HCT116 (cell line): Measurements from ENCODE around the gene LRCH1. TPM values are rescaled to one million over a fixed set of nuclear protein-coding genes. Genes with fewer than 3 reads are reported as not detected.

ENCODE experiments used
- EZH2phosphoT487 ChIP-seq: fragments of 200-600 bp; IDR thresholded peaks from 2 replicates; pipeline ENCODE4 v1.6.1; 2018; ENCODE audit warnings: antibody characterized with exemption, borderline replicate concordance
- FOSL1 ChIP-seq: IDR thresholded peaks from 2 replicates; pipeline ENCODE4 v1.6.1; 2012; ENCODE audit warnings: low read depth
- MAX ChIP-seq: IDR thresholded peaks from 2 replicates; pipeline ENCODE4 v1.6.1; 2012
- POLR2A ChIP-seq: IDR thresholded peaks from 2 replicates; pipeline ENCODE4 v1.7.0; 2011; ENCODE audit warnings: borderline replicate concordance; ENCODE audit not compliant: insufficient read depth, insufficient read length; ENCODE audit errors: extremely low read depth
- REST ChIP-seq: IDR thresholded peaks from 2 replicates; pipeline ENCODE4 v1.6.1; 2012; ENCODE audit warnings: low read depth
- SIN3A ChIP-seq: IDR thresholded peaks from 2 replicates; pipeline ENCODE4 v1.6.1; 2012; ENCODE audit warnings: low read depth
- SP1 ChIP-seq: IDR thresholded peaks from 2 replicates; pipeline ENCODE4 v1.6.1; 2012; ENCODE audit warnings: low read depth
- ZBTB33 ChIP-seq: IDR thresholded peaks from 2 replicates; pipeline ENCODE4 v1.6.1; 2011; ENCODE audit warnings: mild to moderate bottlenecking, low read length, moderate library complexity; ENCODE audit not compliant: insufficient replicate concordance; ENCODE audit errors: extremely low read depth
- total RNA-seq: library from RNA; stranded (reverse); gene quantifications from one replicate; pipeline ENCODE4 v1.2.1, GENCODE V29; 2021; ENCODE audit not compliant: unreplicated experiment

LRCH1 gene
- total RNA-seq, 1 experiment from 2014 or later, result 15.6 TPM

- TF ChIP-seq REST (no peak), POLR2A (no peak), SIN3A (no peak), EZH2phosphoT487 (no peak), MAX (no peak), ZBTB33 (no peak), SP1 (no peak), FOSL1 (no peak)
Measured at GRCh38 chr13:46621792-46622629, 69.0 kb downstream of the LRCH1 start (continued).
